GM21825 (cell line): Measurements from ENCODE around the gene SPATA46.
"Not testable (repeated sequence)": the region's sequence is repeated elsewhere in the genome, so short reads cannot be mapped to it uniquely, and the experiment has no call there.

Experiments
- ATAC-seq: cut with Tn5 transposase; IDR thresholded peaks from one replicate; pipeline ENCODE4 v1.9.1; 2021; ENCODE audit warnings: mild to moderate bottlenecking, moderate library complexity; ENCODE audit not compliant: unreplicated experiment

Gene SPATA46

GRCh38 chr1:162376691-162377090, at the start of gene SPATA46:
Gene SPATA46 (minus strand): TSS chr1:162376854. CDS start chr1:162376790, 64 bp downstream.
- no peak for ATAC-seq

- ATAC-seq, result no peak
Observed at GRCh38 chr1:162422662-162423375, 46.2 kb upstream of the SPATA46 start.

GRCh38 chr1:162421258-162422164, 44.9 kb upstream of the SPATA46 start:
- no peak for ATAC-seq

- ATAC-seq, result no peak
Observed at GRCh38 chr1:162420120-162420519, 43.5 kb upstream of the SPATA46 start.

- ATAC-seq, result not testable (repeated sequence)
Observed at GRCh38 chr1:162419450-162419931, 42.8 kb upstream of the SPATA46 start.

GRCh38 chr1:162418584-162418983, 41.9 kb upstream of the SPATA46 start:
- ATAC-seq, result not testable (repeated sequence)

GRCh38 chr1:162417650-162418049, 41.0 kb upstream of the SPATA46 start:
- no peak for ATAC-seq

- ATAC-seq, result no peak
Observed at GRCh38 chr1:162416909-162417308, 40.3 kb upstream of the SPATA46 start.

- ATAC-seq, result no peak
Observed at GRCh38 chr1:162416215-162416614, 39.6 kb upstream of the SPATA46 start.

GRCh38 chr1:162412002-162412401, 35.3 kb upstream of the SPATA46 start, which contains the start of gene SH2D1B:
Gene SH2D1B (minus strand): TSS chr1:162412136. CDS start chr1:162412016, 120 bp downstream.
- no peak for ATAC-seq

- no peak for ATAC-seq
Observed at GRCh38 chr1:162407539-162407938, 30.9 kb upstream of the SPATA46 start.

- ATAC-seq, result no peak
Observed at GRCh38 chr1:162406811-162407210, 30.2 kb upstream of the SPATA46 start.

- no peak for ATAC-seq
Observed at GRCh38 chr1:162405800-162406199, 29.1 kb upstream of the SPATA46 start.

GRCh38 chr1:162404550-162405160, 28.0 kb upstream of the SPATA46 start:
- no peak for ATAC-seq

GRCh38 chr1:162400790-162401355, 24.2 kb upstream of the SPATA46 start:
- no peak for ATAC-seq

GRCh38 chr1:162398999-162399580, 22.4 kb upstream of the SPATA46 start:
- no peak for ATAC-seq

- no peak for ATAC-seq
Observed at GRCh38 chr1:162397943-162398560, 21.4 kb upstream of the SPATA46 start.

- ATAC-seq, result no peak
Observed at GRCh38 chr1:162397039-162397448, 20.4 kb upstream of the SPATA46 start.

GRCh38 chr1:162396201-162396906, 19.7 kb upstream of the SPATA46 start:
- no peak for ATAC-seq
